Parietal lobe (tissue), 2 donors: Measurements from ENCODE around the gene INTS4. TPM values are rescaled to one million over a fixed set of nuclear protein-coding genes. Genes with fewer than 3 reads are reported as not detected.

Source experiments
- small RNA-seq: library from RNA; depleted of rRNA; stranded (forward); fragments of <200 nt; gene quantifications from one replicate; pipeline ENCODE3, GENCODE V24; 2014; ENCODE audit warnings: low replicate concordance
- total RNA-seq: library from RNA; depleted of rRNA; stranded (reverse); fragments of >200 nt; gene quantifications from one replicate; pipeline ENCODE4 v1.2.3, GENCODE V29; 2014

INTS4 gene, protein sequence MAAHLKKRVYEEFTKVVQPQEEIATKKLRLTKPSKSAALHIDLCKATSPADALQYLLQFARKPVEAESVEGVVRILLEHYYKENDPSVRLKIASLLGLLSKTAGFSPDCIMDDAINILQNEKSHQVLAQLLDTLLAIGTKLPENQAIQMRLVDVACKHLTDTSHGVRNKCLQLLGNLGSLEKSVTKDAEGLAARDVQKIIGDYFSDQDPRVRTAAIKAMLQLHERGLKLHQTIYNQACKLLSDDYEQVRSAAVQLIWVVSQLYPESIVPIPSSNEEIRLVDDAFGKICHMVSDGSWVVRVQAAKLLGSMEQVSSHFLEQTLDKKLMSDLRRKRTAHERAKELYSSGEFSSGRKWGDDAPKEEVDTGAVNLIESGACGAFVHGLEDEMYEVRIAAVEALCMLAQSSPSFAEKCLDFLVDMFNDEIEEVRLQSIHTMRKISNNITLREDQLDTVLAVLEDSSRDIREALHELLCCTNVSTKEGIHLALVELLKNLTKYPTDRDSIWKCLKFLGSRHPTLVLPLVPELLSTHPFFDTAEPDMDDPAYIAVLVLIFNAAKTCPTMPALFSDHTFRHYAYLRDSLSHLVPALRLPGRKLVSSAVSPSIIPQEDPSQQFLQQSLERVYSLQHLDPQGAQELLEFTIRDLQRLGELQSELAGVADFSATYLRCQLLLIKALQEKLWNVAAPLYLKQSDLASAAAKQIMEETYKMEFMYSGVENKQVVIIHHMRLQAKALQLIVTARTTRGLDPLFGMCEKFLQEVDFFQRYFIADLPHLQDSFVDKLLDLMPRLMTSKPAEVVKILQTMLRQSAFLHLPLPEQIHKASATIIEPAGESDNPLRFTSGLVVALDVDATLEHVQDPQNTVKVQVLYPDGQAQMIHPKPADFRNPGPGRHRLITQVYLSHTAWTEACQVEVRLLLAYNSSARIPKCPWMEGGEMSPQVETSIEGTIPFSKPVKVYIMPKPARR
- total RNA-seq = 87.6 TPM

DNA sequence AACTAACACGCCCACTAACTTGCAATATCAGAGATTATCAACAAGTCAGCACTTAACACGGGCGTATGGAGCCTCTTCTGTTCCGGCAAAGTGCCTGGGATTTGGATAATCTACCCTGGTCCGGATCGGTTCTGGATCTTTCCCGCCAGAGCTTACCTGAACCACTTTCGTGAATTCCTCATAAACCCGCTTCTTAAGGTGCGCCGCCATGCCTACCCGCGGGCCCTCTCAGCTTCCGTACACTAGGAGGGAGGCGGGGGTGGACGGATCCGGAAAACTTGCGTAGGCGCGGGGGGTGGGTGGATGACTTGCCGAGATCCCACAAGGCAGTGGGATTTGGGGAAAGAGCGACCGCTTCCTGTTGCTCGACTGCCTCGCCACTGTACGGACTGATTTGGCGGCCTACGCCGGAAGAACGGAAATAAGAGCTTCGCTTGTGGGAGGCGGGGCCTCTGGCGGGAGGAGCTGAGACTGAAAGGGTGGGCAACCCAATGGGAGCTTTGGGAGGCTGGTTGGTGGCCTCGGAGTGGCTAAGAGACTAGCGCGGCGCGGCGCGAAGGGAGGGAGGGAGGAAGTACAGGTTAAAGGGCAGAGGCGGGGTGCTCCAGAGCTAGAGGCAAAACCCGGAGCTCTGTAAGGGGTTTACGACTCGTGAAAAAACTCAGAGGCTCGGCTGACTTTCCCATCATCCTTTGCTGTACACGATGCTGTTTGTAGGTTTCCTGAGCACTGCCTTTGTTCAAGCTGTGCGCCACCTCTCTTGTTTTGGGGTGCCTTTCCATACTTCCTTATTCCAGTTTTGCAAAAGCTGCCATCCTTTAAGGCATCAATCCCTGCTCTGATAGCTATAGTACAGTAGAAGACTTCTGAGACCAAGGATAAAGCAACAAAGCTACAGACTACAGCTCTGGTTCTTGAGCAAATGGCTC is at the start of gene INTS4:
INTS4 (minus strand) TSS at position 235 of the 929 bp plus-strand sequence; CDS start at position 210, 25 bp downstream.

DNA sequence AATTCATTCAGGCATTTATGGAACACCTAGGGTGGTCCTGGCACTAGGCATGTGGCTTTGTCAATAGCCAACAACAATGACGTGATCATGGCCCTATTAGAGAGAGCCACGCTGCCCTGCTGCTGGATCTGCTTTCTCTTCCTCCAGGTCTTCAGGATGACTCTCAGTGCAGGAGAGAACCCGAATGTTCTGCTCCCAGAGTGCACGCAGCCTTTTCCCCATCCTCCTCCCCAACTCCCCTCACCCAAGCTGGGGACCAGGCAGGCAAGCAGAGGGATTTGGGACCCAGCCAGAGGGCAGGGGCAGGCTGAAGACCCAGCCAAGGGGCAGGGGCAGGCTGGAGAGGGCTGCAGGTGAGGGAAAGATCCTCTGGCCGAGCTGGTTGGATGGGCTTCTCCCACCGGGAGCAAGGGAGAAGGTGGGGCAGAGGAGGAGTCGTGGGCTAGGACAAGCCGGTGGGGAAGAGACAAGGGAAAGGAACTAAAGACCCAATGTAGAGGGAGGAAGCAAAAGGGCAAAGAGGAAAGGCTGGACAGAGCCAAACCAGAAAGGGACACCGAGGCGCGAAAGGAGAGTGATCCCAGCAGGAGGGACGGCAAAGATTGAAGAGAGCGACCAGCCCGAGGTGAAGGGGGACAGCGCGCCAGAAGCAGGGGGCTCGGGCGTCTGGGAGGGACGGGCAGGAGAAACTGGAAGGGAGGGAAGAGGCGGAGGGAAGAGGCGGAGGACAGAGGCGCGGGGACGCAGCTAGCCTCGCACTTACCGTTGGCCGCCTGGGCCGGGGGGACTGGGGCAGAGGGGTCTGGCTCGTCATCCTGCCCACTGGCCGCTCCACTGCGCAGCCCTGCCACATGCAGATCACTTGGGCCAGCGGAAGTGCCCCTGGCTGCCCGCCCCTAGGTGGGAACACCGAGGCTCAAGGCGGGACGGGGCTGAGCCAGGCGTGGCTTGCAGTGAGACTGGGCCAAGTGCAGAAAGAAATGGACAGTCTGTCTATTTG is 28.2 kb upstream of the INTS4 start, which contains the start of gene KCTD14:
KCTD14 (minus strand) TSS at position 880 of the 1,000 bp plus-strand sequence; CDS start at position 853, 27 bp downstream.

Small RNAs within 50 kb of the gene (small RNA-seq; reads per million reads assigned to genes)
- not detected for gene AP002812.4

Other genes starting within 250 kb of the INTS4 start
- 127 TPM for gene RSF1, start 173.9 kb downstream of the INTS4 start, total RNA-seq
- gene AAMDC, start 173.5 kb downstream of the INTS4 start, total RNA-seq = 12.8 TPM
- gene KCTD14, start 28.6 kb upstream of the INTS4 start, total RNA-seq = 1.3 TPM
- not detected for gene THRSP, start 69.2 kb upstream of the INTS4 start, total RNA-seq
- gene NDUFC2, start 85.2 kb upstream of the INTS4 start, total RNA-seq = 70.1 TPM
- gene ALG8, start 145.0 kb upstream of the INTS4 start, total RNA-seq = 33.8 TPM
- 7.8 TPM for gene KCTD21, start 194.0 kb upstream of the INTS4 start, total RNA-seq
- gene USP35, start 194.3 kb upstream of the INTS4 start, total RNA-seq = 23.5 TPM